WTC11 (cell line): Measurements from ENCODE around the gene HDAC7. TPM values are rescaled to one million over a fixed set of nuclear protein-coding genes. Genes with fewer than 3 reads are reported as not detected.

Experiments used
- ATAC-seq: fragments of 200-7000 bp; cut with Tn5 transposase; 2 replicates; pipeline ENCODE4 v1.10.0; 2021; ENCODE audit warnings: mild to moderate bottlenecking, moderate library complexity
- CTCF ChIA-PET: fragments of 300-600 bp; sonication (Branson Sonifier 250); formaldehyde crosslinking; loops from one replicate; lab custom pipeline; 2021; ENCODE audit warnings: antibody characterized with exemption; lab: Charles Lee
- POLR2A ChIA-PET: fragments of 350-600 bp; sonication (Branson Sonifier 250); formaldehyde crosslinking; loops from one replicate; lab custom pipeline; 2021; ENCODE audit warnings: antibody characterized with exemption; lab: Charles Lee
- DNase-seq: peaks from one replicate; pipeline ENCODE4 v3.0.0; 2021; ENCODE audit warnings: low spot score
- H3K27ac Mint-ChIP-seq: 2 replicates; pipeline ENCODE4 v1.8.0; 2021; ENCODE audit warnings: mixed read lengths
- H3K27me3 Mint-ChIP-seq: 2 replicates; pipeline ENCODE4 v1.8.0; 2021; ENCODE audit warnings: low read depth, mild to moderate bottlenecking, moderate library complexity, mixed read lengths
- H3K36me3 Mint-ChIP-seq: 2 replicates; pipeline ENCODE4 v1.8.0; 2021; ENCODE audit warnings: mixed read lengths
- H3K4me1 Mint-ChIP-seq: 2 replicates; pipeline ENCODE4 v1.8.0; 2022; ENCODE audit warnings: mixed read lengths
- H3K4me3 Mint-ChIP-seq: 2 replicates; pipeline ENCODE4 v1.8.0; 2021; ENCODE audit warnings: mild to moderate bottlenecking, moderate library complexity, mixed read lengths
- H3K9me3 Mint-ChIP-seq: 2 replicates; pipeline ENCODE4 v1.8.0; 2021; ENCODE audit warnings: mixed read lengths
- ARID4B ChIP-seq: sonication (generic); formaldehyde crosslinking; IDR thresholded peaks from 2 replicates; pipeline ENCODE4 v1.8.0; 2023; ENCODE audit warnings: missing genetic modification reagents, mild to moderate bottlenecking, borderline replicate concordance
- CDX4 ChIP-seq: fragments of 250-450 bp; sonication (Bioruptor Pico); IDR thresholded peaks from 2 replicates; pipeline ENCODE4 v1.9.0; 2021; ENCODE audit warnings: moderate library complexity, mild to moderate bottlenecking, inconsistent platforms, borderline replicate concordance
- JAZF1 ChIP-seq: fragments of 250-450 bp; sonication (Bioruptor Pico); IDR thresholded peaks from 2 replicates; pipeline ENCODE4 v1.9.0; 2021; ENCODE audit warnings: moderate library complexity, mild to moderate bottlenecking, inconsistent platforms
- NR2C2 ChIP-seq: sonication (generic); formaldehyde crosslinking; IDR thresholded peaks from 2 replicates; pipeline ENCODE4 v1.8.0; 2022; ENCODE audit warnings: mild to moderate bottlenecking, missing genetic modification reagents
- NR3C1 ChIP-seq: sonication (generic); formaldehyde crosslinking; conservative IDR thresholded peaks from 2 replicates; pipeline ENCODE4 v1.8.1; 2023; ENCODE audit warnings: low read depth, mild to moderate bottlenecking, missing genetic modification reagents
- RELA ChIP-seq: sonication (generic); formaldehyde crosslinking; IDR thresholded peaks from 2 replicates; pipeline ENCODE4 v1.8.1; 2022; ENCODE audit warnings: missing genetic modification reagents, mild to moderate bottlenecking, borderline replicate concordance
- RORB ChIP-seq: fragments of 250-450 bp; sonication (Bioruptor Pico); IDR thresholded peaks from 2 replicates; pipeline ENCODE4 v1.9.0; 2021; ENCODE audit warnings: mild to moderate bottlenecking
- USF2 ChIP-seq: sonication (generic); formaldehyde crosslinking; IDR thresholded peaks from 2 replicates; pipeline ENCODE4 v1.8.1; 2023; ENCODE audit warnings: mild to moderate bottlenecking, missing genetic modification reagents, moderate library complexity
- ZNF138 ChIP-seq: sonication (generic); formaldehyde crosslinking; conservative IDR thresholded peaks from 2 replicates; pipeline ENCODE4 v1.8.1; 2022; ENCODE audit warnings: mild to moderate bottlenecking, moderate library complexity, missing genetic modification reagents
- ZNF671 ChIP-seq: fragments of 250-450 bp; sonication (Bioruptor Pico); IDR thresholded peaks from 2 replicates; pipeline ENCODE4 v1.8.0; 2021; ENCODE audit warnings: mild to moderate bottlenecking
- total RNA-seq: library from RNA; stranded (reverse); gene quantifications from 3 replicates; pipeline ENCODE4 v1.2.3, GENCODE V29; 2021
- TF ChIP-seq, protein P1 (sequence below): sonication (generic); formaldehyde crosslinking; IDR thresholded peaks from 2 replicates; pipeline ENCODE4 v1.8.1; 2023; ENCODE audit warnings: mild to moderate bottlenecking, missing genetic modification reagents, moderate library complexity
- TF ChIP-seq, protein P2 (sequence below): sonication (generic); formaldehyde crosslinking; IDR thresholded peaks from 2 replicates; pipeline ENCODE4 v1.8.0; 2023; ENCODE audit warnings: mild to moderate bottlenecking, missing genetic modification reagents
- TF ChIP-seq, protein P3 (sequence below): fragments of 250-450 bp; sonication (Bioruptor Pico); IDR thresholded peaks from 2 replicates; pipeline ENCODE4 v2.1.2; 2022; ENCODE audit warnings: mild to moderate bottlenecking, moderate library complexity

The HDAC7 gene
- total RNA-seq, 1 experiment from 2014 or later, result 111 TPM

DNA sequence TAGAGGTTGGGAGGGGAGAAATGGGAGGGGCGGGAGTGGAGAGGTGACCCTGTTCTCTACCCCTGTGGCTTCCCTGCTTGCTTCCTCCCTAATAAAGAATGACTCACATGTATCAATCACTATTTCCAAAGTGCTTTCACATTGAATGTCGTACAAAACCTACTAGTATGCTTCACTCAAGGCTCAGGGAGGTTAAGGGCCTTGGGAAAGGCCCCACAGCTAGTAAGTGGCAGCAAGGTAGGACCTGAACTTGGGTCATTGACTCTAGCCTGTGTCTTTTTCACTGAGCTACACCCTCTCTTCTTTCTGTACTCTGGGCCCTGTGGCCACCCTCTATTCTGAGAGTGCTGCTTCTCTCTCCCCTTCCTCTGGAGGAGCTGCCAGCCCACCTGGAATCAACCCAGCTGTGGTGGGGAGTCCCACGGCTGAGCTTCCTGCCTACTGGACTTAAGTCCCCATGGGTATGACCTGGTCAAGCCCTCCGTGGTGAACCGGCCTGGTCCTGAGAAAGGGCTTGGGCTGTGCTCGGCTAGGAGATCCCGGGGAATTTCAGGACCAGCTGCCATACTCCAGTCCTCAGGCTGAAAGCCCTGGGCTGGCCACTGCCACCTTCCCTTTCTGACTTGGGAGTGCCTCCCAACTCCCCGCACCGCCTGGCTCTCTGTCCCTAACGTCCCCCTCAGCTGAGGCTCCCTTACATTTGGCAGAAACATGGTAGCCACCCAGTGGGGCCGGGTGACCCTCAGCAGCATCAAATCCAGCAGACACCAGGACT is 33.6 kb downstream of the HDAC7 start:
- CTCF ChIA-PET, result interaction anchor here (0.7 to 1.8 kb wide), 8 partner anchors 12 to 119 kb away, joined by 4 to 9 read pairs (median 5); partner anchors contain the start of gene VDR
- no peak for ATAC-seq
- Mint-ChIP-seq H3K4me1 (no peaks in the 10 kb centered on the region), H3K27ac (no peak overlapping the region), H3K9me3 (no peaks in the 10 kb centered on the region), H3K4me3 (no peak overlapping the region), H3K27me3 (no peaks in the 10 kb centered on the region; the same call in 1 of the 2 replicates), H3K36me3 (peaks cover 50% of the 10 kb centered on the region)
- POLR2A ChIA-PET, result no interaction called here
- TF ChIP-seq ZNF138 (no peak), USF2 (CRISPR knock-in tag) (no peak), RORB (no peak), NR2C2 (CRISPR knock-in tag) (no peak)
- TF ChIP-seq, protein P1, sequence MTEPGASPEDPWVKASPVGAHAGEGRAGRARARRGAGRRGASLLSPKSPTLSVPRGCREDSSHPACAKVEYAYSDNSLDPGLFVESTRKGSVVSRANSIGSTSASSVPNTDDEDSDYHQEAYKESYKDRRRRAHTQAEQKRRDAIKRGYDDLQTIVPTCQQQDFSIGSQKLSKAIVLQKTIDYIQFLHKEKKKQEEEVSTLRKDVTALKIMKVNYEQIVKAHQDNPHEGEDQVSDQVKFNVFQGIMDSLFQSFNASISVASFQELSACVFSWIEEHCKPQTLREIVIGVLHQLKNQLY, result no peak
- TF ChIP-seq, protein P2, sequence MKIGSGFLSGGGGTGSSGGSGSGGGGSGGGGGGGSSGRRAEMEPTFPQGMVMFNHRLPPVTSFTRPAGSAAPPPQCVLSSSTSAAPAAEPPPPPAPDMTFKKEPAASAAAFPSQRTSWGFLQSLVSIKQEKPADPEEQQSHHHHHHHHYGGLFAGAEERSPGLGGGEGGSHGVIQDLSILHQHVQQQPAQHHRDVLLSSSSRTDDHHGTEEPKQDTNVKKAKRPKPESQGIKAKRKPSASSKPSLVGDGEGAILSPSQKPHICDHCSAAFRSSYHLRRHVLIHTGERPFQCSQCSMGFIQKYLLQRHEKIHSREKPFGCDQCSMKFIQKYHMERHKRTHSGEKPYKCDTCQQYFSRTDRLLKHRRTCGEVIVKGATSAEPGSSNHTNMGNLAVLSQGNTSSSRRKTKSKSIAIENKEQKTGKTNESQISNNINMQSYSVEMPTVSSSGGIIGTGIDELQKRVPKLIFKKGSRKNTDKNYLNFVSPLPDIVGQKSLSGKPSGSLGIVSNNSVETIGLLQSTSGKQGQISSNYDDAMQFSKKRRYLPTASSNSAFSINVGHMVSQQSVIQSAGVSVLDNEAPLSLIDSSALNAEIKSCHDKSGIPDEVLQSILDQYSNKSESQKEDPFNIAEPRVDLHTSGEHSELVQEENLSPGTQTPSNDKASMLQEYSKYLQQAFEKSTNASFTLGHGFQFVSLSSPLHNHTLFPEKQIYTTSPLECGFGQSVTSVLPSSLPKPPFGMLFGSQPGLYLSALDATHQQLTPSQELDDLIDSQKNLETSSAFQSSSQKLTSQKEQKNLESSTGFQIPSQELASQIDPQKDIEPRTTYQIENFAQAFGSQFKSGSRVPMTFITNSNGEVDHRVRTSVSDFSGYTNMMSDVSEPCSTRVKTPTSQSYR (CRISPR knock-in tag), result no peak
- DNase-seq, result no peak

- Mint-ChIP-seq H3K36me3 (peaks cover 46% of the 10 kb centered on the region), H3K27me3 (no peaks in the 10 kb centered on the region; the same call in none of the 2 replicates), H3K27ac (no peak overlapping the region), H3K4me1 (no peaks in the 10 kb centered on the region), H3K9me3 (no peaks in the 10 kb centered on the region), H3K4me3 (no peak overlapping the region)
- ChIA-PET CTCF (interaction anchor here (1.1 to 1.8 kb wide), 4 partner anchors 12 to 53 kb away, joined by 4 to 9 read pairs (median 6); partner anchors contain the start of gene RAPGEF3), POLR2A (no interaction called here)
- DNase-seq, result no peak
- ATAC-seq, result no peak
- TF ChIP-seq, protein P3, sequence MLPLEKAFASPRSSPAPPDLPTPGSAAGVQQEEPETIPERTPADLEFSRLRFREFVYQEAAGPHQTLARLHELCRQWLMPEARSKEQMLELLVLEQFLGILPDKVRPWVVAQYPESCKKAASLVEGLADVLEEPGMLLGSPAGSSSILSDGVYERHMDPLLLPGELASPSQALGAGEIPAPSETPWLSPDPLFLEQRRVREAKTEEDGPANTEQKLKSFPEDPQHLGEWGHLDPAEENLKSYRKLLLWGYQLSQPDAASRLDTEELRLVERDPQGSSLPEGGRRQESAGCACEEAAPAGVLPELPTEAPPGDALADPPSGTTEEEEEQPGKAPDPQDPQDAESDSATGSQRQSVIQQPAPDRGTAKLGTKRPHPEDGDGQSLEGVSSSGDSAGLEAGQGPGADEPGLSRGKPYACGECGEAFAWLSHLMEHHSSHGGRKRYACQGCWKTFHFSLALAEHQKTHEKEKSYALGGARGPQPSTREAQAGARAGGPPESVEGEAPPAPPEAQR, result no peak
- TF ChIP-seq CDX4, result no peak
- TF ChIP-seq JAZF1 (CRISPR knock-in tag), result no peak
Measured at GRCh38 chr12:47785036-47785886, 34.4 kb downstream of the HDAC7 start.

DNA sequence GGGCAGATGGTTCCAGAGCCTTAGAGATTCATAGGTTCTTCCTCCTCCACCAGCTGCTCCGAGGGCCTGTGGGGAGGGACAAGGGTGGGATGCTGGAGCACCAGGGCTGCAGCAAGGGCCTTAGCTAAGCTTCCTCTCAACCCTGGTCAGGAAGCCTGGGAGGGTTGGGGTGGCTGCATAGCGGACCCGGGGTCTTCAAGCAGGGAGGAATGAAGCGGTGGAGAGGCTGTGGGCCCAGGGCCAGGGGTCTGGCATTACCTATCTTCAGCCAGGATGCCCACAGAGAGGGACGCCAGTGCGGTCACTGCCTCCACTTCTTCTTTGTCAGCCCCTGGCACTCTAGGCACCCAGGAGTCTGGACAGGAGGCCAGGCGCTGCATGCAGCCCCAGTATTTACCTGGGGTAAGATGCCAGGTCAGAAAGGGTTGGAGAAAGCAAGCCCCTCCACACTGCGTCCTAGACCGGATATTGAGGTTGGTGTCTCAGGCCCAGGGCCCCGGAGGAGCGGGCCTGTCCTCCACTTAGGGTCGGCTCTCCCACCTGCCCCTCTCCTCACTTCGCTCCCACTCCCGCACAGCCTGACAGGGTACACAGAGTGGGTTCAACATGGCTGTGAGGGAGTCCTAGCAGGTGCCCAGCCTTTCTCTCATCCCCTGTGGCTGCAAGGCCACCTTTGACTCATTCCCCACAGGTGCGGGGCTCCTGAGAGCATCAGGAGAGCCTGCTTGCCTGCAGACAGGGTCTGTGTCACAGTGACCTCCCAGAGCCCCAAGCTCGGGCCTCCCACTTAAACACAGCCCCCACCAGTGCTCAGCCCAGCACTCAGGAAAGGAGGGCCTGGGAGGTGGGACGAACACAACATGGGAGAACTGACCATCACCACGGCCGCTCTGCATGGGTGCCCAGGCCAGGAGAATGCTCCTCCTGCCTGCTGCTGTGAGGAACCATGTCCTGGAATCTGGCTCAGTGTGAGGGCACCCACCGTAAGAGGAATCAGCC is 35.6 kb downstream of the HDAC7 start:
- H3K36me3 Mint-ChIP-seq, result peaks cover 42% of the 10 kb centered on the region
- no peak overlapping the region for H3K27ac Mint-ChIP-seq
- DNase-seq (no peak), ATAC-seq (no peak)
- H3K4me1 Mint-ChIP-seq, result peaks cover 8% of the 10 kb centered on the region
- ChIA-PET CTCF (interaction anchor here (1.1 to 6.1 kb wide), 3 partner anchors 26 to 54 kb away, joined by 4 to 110 read pairs (median 9); partner anchors contain the start of gene RAPGEF3), POLR2A (no interaction called here)
- no peak overlapping the region for H3K4me3 Mint-ChIP-seq
- H3K27me3 Mint-ChIP-seq, result no peaks in the 10 kb centered on the region; the same call in none of the 2 replicates
- no peaks in the 10 kb centered on the region for H3K9me3 Mint-ChIP-seq
- no peak for TF ChIP-seq RELA (CRISPR knock-in tag)
- no peak for TF ChIP-seq ARID4B
- TF ChIP-seq ZNF671 (CRISPR knock-in tag), result no peak
- TF ChIP-seq NR3C1, result no peak
